ENCODE results near the gene FLOT1. TPM values are rescaled to one million over a fixed set of nuclear protein-coding genes. Genes with fewer than 3 reads are reported as not detected.

Gene FLOT1
- total and polyA plus RNA-seq, 9 of the 15 experiments (the other 6 are each of a cell fraction or from before 2014, with no cell fraction given): 11.7 to 149 (median 118) TPM

- TF ChIP-seq TEAD4 (IDR thresholded peaks at IDR 0.05; ENCODE audit: low read length) (peak; percentile 67), TEAD4 (CRISPR knock-in tag; IDR thresholded peaks at IDR 0.05; ENCODE audit: borderline replicate concordance) (no peak), PHB2 (IDR thresholded peaks at IDR 0.05; ENCODE audit: low read depth) (no peak), NFYB (IDR thresholded peaks at IDR 0.05; ENCODE audit: extremely low read depth, insufficient read length) (no peak), ZBTB8A (IDR thresholded peaks at IDR 0.05; ENCODE audit: partially characterized antibody) (no peak), ZNF324 (CRISPR knock-in tag; IDR thresholded peaks at IDR 0.05) (no peak), NCOA2 (IDR thresholded peaks at IDR 0.05; ENCODE audit: partially characterized antibody in 2 of 2) (no peak), BRF1 (IDR thresholded peaks at IDR 0.05; ENCODE audit: borderline replicate concordance, extremely low read depth, insufficient read length) (no peak), FOXA3 (CRISPR knock-in tag; conservative IDR thresholded peaks at IDR 0.05 in 1 of 2, IDR thresholded peaks at IDR 0.05 in 1 of 2) (no peak), KLF10 (CRISPR knock-in tag; IDR thresholded peaks at IDR 0.05) (no peak), FOXJ3 (CRISPR knock-in tag; IDR thresholded peaks at IDR 0.05) (no peak), ZBTB17 (CRISPR knock-in tag; IDR thresholded peaks at IDR 0.05) (no peak), SMARCA4 (IDR thresholded peaks at IDR 0.05) (peak; percentile 95), TFE3 (CRISPR knock-in tag; IDR thresholded peaks at IDR 0.05) (peak; percentile 51; the same call in 1 of the 2 replicates), ZZZ3 (IDR thresholded peaks at IDR 0.05) (no peak), MNT (conservative IDR thresholded peaks at IDR 0.05) (peak in 1 of 2 experiments; percentile 64; a peak in 1 of 4 replicates), XRCC4 (IDR thresholded peaks at IDR 0.05; ENCODE audit: extremely low read depth, insufficient read depth, insufficient read length) (no peak), FOXJ2 (tag; IDR thresholded peaks at IDR 0.05) (no peak), ATF1 (CRISPR knock-in tag; IDR thresholded peaks at IDR 0.05) (no peak), ATF1 (tag; IDR thresholded peaks at IDR 0.05) (peak; percentile 72), TBL1XR1 (IDR thresholded peaks at IDR 0.05; ENCODE audit: low read length in 2 of 2) (no peak; a peak in 1 of 4 replicates), TRIM25 (IDR thresholded peaks at IDR 0.05; ENCODE audit: borderline replicate concordance) (no peak), BCOR (IDR thresholded peaks at IDR 0.05) (peak; percentile 64), KAT8 (IDR thresholded peaks at IDR 0.05; ENCODE audit: low read depth) (no peak)
Measured at GRCh38 chr6:30769088-30769852, 26.8 kb upstream of the FLOT1 start (continued).
